HCT116 (cell line): Measurements from ENCODE around the gene TFPI2. TPM values are rescaled to one million over a fixed set of nuclear protein-coding genes. Genes with fewer than 3 reads are reported as not detected.

Source experiments
- ATAC-seq: fragments of 200-7000 bp; cut with Tn5 transposase; 2 replicates; pipeline ENCODE4 v1.9.1; 2020; ENCODE audit warnings: mild to moderate bottlenecking, moderate library complexity
- BruUV-seq: library from RNA; stranded (reverse); fragments of 400-500 nt; replicated peaks from 2 replicates; lab custom pipeline; 2021; lab: Mats Ljungman, UMichigan
- CTCF ChIA-PET: fragments of 300-600 bp; sonication (Branson Sonifier 250); formaldehyde crosslinking; loops from one replicate; lab custom pipeline; 2021; ENCODE audit warnings: antibody characterized with exemption; lab: Charles Lee
- POLR2A ChIA-PET: fragments of 300-600, 350-600 bp; sonication (Branson Sonifier 250); formaldehyde crosslinking; loops from one replicate; lab custom pipeline; 2021; ENCODE audit warnings: antibody characterized with exemption; lab: Charles Lee
- RAD21 ChIA-PET, 2 experiments: fragments of 300-600 bp; sonication (Branson Sonifier 250); formaldehyde crosslinking; loops; one replicate each; lab custom pipeline; 2023; ENCODE audit warnings: low total read pairs in 2 of 2; ENCODE audit not compliant: uncharacterized antibody in 2 of 2, unreplicated experiment in 2 of 2, low non-redundant PET in 1 of 2; lab: Charles Lee
- DNase-seq: peaks from one replicate; pipeline ENCODE4 v3.0.0-alpha.2; 2010; ENCODE audit warnings: low read depth, low spot score
- H2AFZ ChIP-seq: fragments of 200-600 bp; shearing (Covaris generic), sonication (generic); 2 replicates; pipeline ENCODE4 v1.6.1; 2017; ENCODE audit warnings: low read depth, mixed run types, mixed read lengths, antibody characterized with exemption, low read length; ENCODE audit not compliant: poor library complexity, severe bottlenecking
- H3K27ac ChIP-seq: 2 replicates; pipeline ENCODE4 v1.5.1; 2012; ENCODE audit warnings: low read depth, low read length
- H3K27me3 ChIP-seq: fragments of 200-600 bp; sonication (generic); 2 replicates; pipeline ENCODE4 v1.6.1; 2016; ENCODE audit warnings: mixed run types, low read length, mixed read lengths; ENCODE audit not compliant: insufficient read depth
- H3K36me3 ChIP-seq, 2 experiments: fragments of 200-500 bp in 1 of 2; fragments of 200-600 bp in 1 of 2; sonication (Bioruptor generic) in 1 of 2; sonication (generic) in 1 of 2; 2 replicates each; pipeline versions ENCODE4 v1.5.1 to v1.6.1; 2014 to 2016; ENCODE audit warnings: low read length in 2 of 2, inconsistent platforms in 1 of 2, mixed read lengths in 1 of 2, mixed run types in 1 of 2; ENCODE audit not compliant: insufficient read depth in 2 of 2, control insufficient read depth in 1 of 2
- H3K4me1 ChIP-seq, 2 experiments: fragments of 200-600 bp in 1 of 2; sonication (generic) in 1 of 2; 2 replicates each; pipeline versions ENCODE4 v1.5.1 to v1.6.1; 2012 to 2017; ENCODE audit warnings: low read length in 2 of 2, inconsistent platforms in 1 of 2, mild to moderate bottlenecking in 1 of 2, mixed read lengths in 1 of 2, mixed run types in 1 of 2, moderate library complexity in 1 of 2; ENCODE audit not compliant: insufficient read depth in 2 of 2, control insufficient read depth in 1 of 2
- H3K4me2 ChIP-seq: fragments of 200-600 bp; sonication (generic); 2 replicates; pipeline ENCODE4 v1.6.1; 2017; ENCODE audit warnings: mixed run types, low read length, mixed read lengths
- H3K4me3 ChIP-seq, 2 experiments: fragments of 200-600 bp in 1 of 2; sonication (generic) in 1 of 2; replicated peaks in 1 of 2; 2 replicates each; pipeline ENCODE4 v1.5.1; 2011 to 2016; ENCODE audit warnings: low read length in 2 of 2, control low read depth in 1 of 2, low read depth in 1 of 2, mild to moderate bottlenecking in 1 of 2, mixed read lengths in 1 of 2, mixed run types in 1 of 2
- H3K79me2 ChIP-seq: fragments of 200-600 bp; sonication (generic); 2 replicates; pipeline ENCODE4 v1.6.1; 2017; ENCODE audit warnings: mild to moderate bottlenecking, mixed run types, low read length, moderate library complexity, mixed read lengths; ENCODE audit not compliant: insufficient read depth
- H3K9ac ChIP-seq: fragments of 200-600 bp; sonication (generic); 2 replicates; pipeline ENCODE4 v1.6.1; 2016; ENCODE audit warnings: low read length, mixed read lengths
- H3K9me2 ChIP-seq: fragments of 200-600 bp; sonication (generic), shearing (Covaris generic); 2 replicates; pipeline ENCODE4 v1.6.1; 2017; ENCODE audit warnings: mixed run types, mild to moderate bottlenecking, moderate library complexity; ENCODE audit not compliant: insufficient read depth
- H3K9me3 ChIP-seq, 2 experiments: fragments of 200-500 bp in 1 of 2; fragments of 200-600 bp in 1 of 2; sonication (Bioruptor generic) in 1 of 2; sonication (generic) in 1 of 2; 2 replicates each; pipeline ENCODE4 v1.6.1; 2014 to 2017; ENCODE audit warnings: low read length in 2 of 2, mixed read lengths in 2 of 2, inconsistent platforms in 1 of 2, low read depth in 1 of 2, mild to moderate bottlenecking in 1 of 2, mixed run types in 1 of 2, moderate library complexity in 1 of 2; ENCODE audit not compliant: control insufficient read depth in 1 of 2, insufficient read depth in 1 of 2
- H4K20me1 ChIP-seq: fragments of 200-600 bp; sonication (generic), shearing (Covaris generic); 2 replicates; pipeline ENCODE4 v1.6.1; 2017; ENCODE audit warnings: mixed run types, mild to moderate bottlenecking, moderate library complexity; ENCODE audit not compliant: insufficient read depth
- ATF3 ChIP-seq: IDR thresholded peaks from 2 replicates; pipeline ENCODE4 v1.6.1; 2012
- CBX3 ChIP-seq: IDR thresholded peaks from 2 replicates; pipeline ENCODE4 v1.6.1; 2012; ENCODE audit warnings: low read depth
- EZH2 ChIP-seq: fragments of 200-600 bp; sonication (generic); IDR thresholded peaks from 2 replicates; pipeline ENCODE4 v1.6.1; 2017; ENCODE audit warnings: antibody characterized with exemption, mixed run types
- FOSL1 ChIP-seq: IDR thresholded peaks from 2 replicates; pipeline ENCODE4 v1.6.1; 2012; ENCODE audit warnings: low read depth
- JUND ChIP-seq: IDR thresholded peaks from 2 replicates; pipeline ENCODE4 v1.6.1; 2012
- MAX ChIP-seq: IDR thresholded peaks from 2 replicates; pipeline ENCODE4 v1.6.1; 2012
- POLR2AphosphoS5 ChIP-seq: IDR thresholded peaks from 2 replicates; pipeline ENCODE4 v1.6.1; 2011; ENCODE audit warnings: mild to moderate bottlenecking, low read depth, low read length, moderate library complexity
- REST ChIP-seq: IDR thresholded peaks from 2 replicates; pipeline ENCODE4 v1.6.1; 2012; ENCODE audit warnings: low read depth
- SIN3A ChIP-seq: IDR thresholded peaks from 2 replicates; pipeline ENCODE4 v1.6.1; 2012; ENCODE audit warnings: low read depth
- SP1 ChIP-seq: IDR thresholded peaks from 2 replicates; pipeline ENCODE4 v1.6.1; 2012; ENCODE audit warnings: low read depth
- SRF ChIP-seq: IDR thresholded peaks from 2 replicates; pipeline ENCODE4 v1.6.1; 2012; ENCODE audit warnings: low read depth
- YY1 ChIP-seq: IDR thresholded peaks from 2 replicates; pipeline ENCODE4 v1.6.1; 2011; ENCODE audit warnings: low read length, low read depth, moderate library complexity, mild to moderate bottlenecking; ENCODE audit not compliant: insufficient replicate concordance; ENCODE audit errors: extremely low read depth
- intact Hi-C: fragments of 100-400 bp; cut with micrococcal nuclease; formaldehyde crosslinking; loops from 2 replicates; pipeline ENCODE4 v1.10.0; 2022
- total RNA-seq: library from RNA; stranded (reverse); gene quantifications from one replicate; pipeline ENCODE4 v1.2.1, GENCODE V29; 2021; ENCODE audit not compliant: unreplicated experiment

Gene TFPI2
- total RNA-seq, 1 experiment from 2014 or later = 0.15 TPM

GRCh38 chr7:93895859-93896600 lies 5.5 kb upstream of the TFPI2 start:
- no peak overlapping the region for H3K4me2 ChIP-seq
- no peak for ATAC-seq
- H2AFZ ChIP-seq = no peak overlapping the region
- no peaks in the 10 kb centered on the region for H3K9me2 ChIP-seq
- no TSS peak for BruUV-seq
- CTCF ChIA-PET = no interaction called here
- no peak overlapping the region for H3K27ac ChIP-seq
- no peaks in the 10 kb centered on the region for H3K9me3 ChIP-seq
- TF ChIP-seq FOSL1 = no peak
- TF ChIP-seq POLR2AphosphoS5 = no peak
- no peak for TF ChIP-seq ATF3
- no peak for TF ChIP-seq JUND
- TF ChIP-seq SIN3A = no peak
- TF ChIP-seq REST = no peak
- TF ChIP-seq MAX = no peak
- no peak for TF ChIP-seq CBX3
- no peak for TF ChIP-seq SP1
- no peak for TF ChIP-seq YY1
- no peak for TF ChIP-seq EZH2
- TF ChIP-seq SRF = no peak
- TF ChIP-seq, all 23 proteins: peak for 0
- no peak overlapping the region for H3K9ac ChIP-seq
- ChIA-PET POLR2A (no interaction called here), RAD21 (no interaction called here)
- no peaks in the 10 kb centered on the region for H4K20me1 ChIP-seq
- no peak overlapping the region for H3K4me3 ChIP-seq
- DNase-seq = no peak
- H3K4me1 ChIP-seq = no peaks in the 10 kb centered on the region
- H3K79me2 ChIP-seq = no peaks in the 10 kb centered on the region
- H3K27me3 ChIP-seq = no peaks in the 10 kb centered on the region; the same call in 1 of the 2 replicates
- no peaks in the 10 kb centered on the region for H3K36me3 ChIP-seq
- intact Hi-C loops = no loop called here
